NOMO-1 treated with DMSO at 0.1 percent for 48 hours (cell line): ENCODE measurements around the gene GSTM3.
"Not testable (repeated sequence)": the region's sequence is repeated elsewhere in the genome, so short reads cannot be mapped to it uniquely, and the experiment has no call there.

Experiments
- DNase-seq: peaks from one replicate; lab custom pipeline; 2025; ENCODE audit not compliant: unreplicated experiment; lab: John Stamatoyannopoulos, UW

The GSTM3 gene

GRCh38 chr1:109776206-109776835 is 35.5 kb upstream of the GSTM3 start:
- no peak for DNase-seq

- DNase-seq = no peak
Observed at GRCh38 chr1:109775398-109775797, 34.6 kb upstream of the GSTM3 start.

GRCh38 chr1:109773900-109774485 is 33.2 kb upstream of the GSTM3 start:
- no peak for DNase-seq

GRCh38 chr1:109773203-109773899 is 32.5 kb upstream of the GSTM3 start:
- DNase-seq = peak; percentile 84

- DNase-seq = no peak
Observed at GRCh38 chr1:109772658-109773202, 31.9 kb upstream of the GSTM3 start.

GRCh38 chr1:109771712-109772657 is 31.1 kb upstream of the GSTM3 start:
- DNase-seq = no peak

GRCh38 chr1:109770331-109771095 is 29.7 kb upstream of the GSTM3 start:
- DNase-seq = no peak

GRCh38 chr1:109769330-109770078 is 28.7 kb upstream of the GSTM3 start:
- DNase-seq = no peak

- no peak for DNase-seq
Observed at GRCh38 chr1:109768820-109769219, 28.0 kb upstream of the GSTM3 start.

GRCh38 chr1:109768335-109768650 is 27.5 kb upstream of the GSTM3 start:
- no peak for DNase-seq

- no peak for DNase-seq
Observed at GRCh38 chr1:109767637-109768334, 26.9 kb upstream of the GSTM3 start.

- DNase-seq = not testable (repeated sequence)
Observed at GRCh38 chr1:109766991-109767636, 26.3 kb upstream of the GSTM3 start.

GRCh38 chr1:109765896-109766615 is 25.2 kb upstream of the GSTM3 start:
- DNase-seq = no peak

GRCh38 chr1:109765483-109765815 is 24.6 kb upstream of the GSTM3 start:
- DNase-seq = no peak

- DNase-seq = no peak
Observed at GRCh38 chr1:109764561-109765482, 24.0 kb upstream of the GSTM3 start.

GRCh38 chr1:109763646-109764415 is 23.0 kb upstream of the GSTM3 start, which contains the start of gene EPS8L3:
Gene EPS8L3, minus strand, starts transcription at chr1:109763923. Its CDS starts 2,174 bp downstream, at chr1:109761749.
- DNase-seq = peak; percentile 10
